HepG2 (cell line): ENCODE results near the gene POFUT1. TPM values are rescaled to one million over a fixed set of nuclear protein-coding genes. Genes with fewer than 3 reads are reported as not detected.

Experiments
- ATAC-seq: fragments of 200-7000 bp; cut with Tn5 transposase; 3 replicates; pipeline ENCODE4 v1.9.1; 2020; ENCODE audit warnings: mild to moderate bottlenecking, moderate library complexity
- BruUV-seq: library from RNA; stranded (reverse); fragments of 400-500 nt; replicated peaks from 2 replicates; lab custom pipeline; 2021; lab: Mats Ljungman, UMichigan
- CTCF ChIA-PET: fragments of 300-600 bp; formaldehyde crosslinking; extraction: SDS; loops from one replicate; lab custom pipeline; 2021; ENCODE audit warnings: low total read pairs, inconsistent platforms, low intra/inter-chr PET ratio; lab: Yijun Ruan, JAX
- POLR2A ChIA-PET: fragments of 350-600 bp; sonication (Branson Sonifier 250); formaldehyde crosslinking; loops from one replicate; lab custom pipeline; 2020; ENCODE audit warnings: antibody characterized with exemption, inconsistent platforms; lab: Yijun Ruan, JAX
- DNase-seq: peaks from one replicate; pipeline ENCODE4 v3.0.0-alpha.2; 2015; ENCODE audit warnings: low spot score
- FAIRE-seq: peaks from 3 replicates; lab custom pipeline; 2011; peaks lifted over from hg19 to GRCh38; lab: Jason Lieb, UNC
- H2AFZ ChIP-seq: one replicate; pipeline ENCODE4 v1.6.1; 2011; ENCODE audit warnings: low read length, inconsistent platforms
- H3K27ac ChIP-seq: fragments of 300-600 bp; 3 replicates; pipeline ENCODE4 v1.8.0; 2011; ENCODE audit warnings: mixed run types, mild to moderate bottlenecking, mixed read lengths, low read length, inconsistent platforms; ENCODE audit not compliant: insufficient read depth; ENCODE audit errors: extremely low read length
- H3K27me3 ChIP-seq, 2 experiments: fragments of 200-600 bp in 1 of 2; 2 replicates in 1 of 2; 3 replicates in 1 of 2; pipeline versions ENCODE4 v1.6.0 to v1.8.0; 2011; ENCODE audit warnings: low read length in 2 of 2, mild to moderate bottlenecking in 2 of 2, moderate library complexity in 2 of 2, inconsistent platforms in 1 of 2; ENCODE audit not compliant: insufficient read depth in 2 of 2, control insufficient read depth in 1 of 2
- H3K36me3 ChIP-seq, 2 experiments: fragments of 200-600 bp in 1 of 2; replicated peaks in 1 of 2; 2 replicates in 1 of 2; 3 replicates in 1 of 2; pipeline versions ENCODE4 v1.5.1 to v1.8.0; 2011; ENCODE audit warnings: low read length in 2 of 2, inconsistent platforms in 1 of 2; ENCODE audit not compliant: insufficient read depth in 2 of 2, control insufficient read depth in 1 of 2
- H3K4me1 ChIP-seq: 2 replicates; pipeline ENCODE4 v1.5.1; 2012; ENCODE audit warnings: low read length, inconsistent platforms; ENCODE audit not compliant: insufficient read depth
- H3K4me2 ChIP-seq: 2 replicates; pipeline ENCODE4 v1.6.0; 2011; ENCODE audit warnings: low read depth, low read length, inconsistent platforms
- H3K4me3 ChIP-seq, 3 experiments: fragments of 200-600 bp in 1 of 3; sonication (generic), shearing (Covaris generic) in 1 of 3; replicated peaks in 1 of 3; 2 replicates each; pipeline ENCODE4 v1.5.1; 2011 to 2016; ENCODE audit warnings: low read length in 3 of 3, inconsistent platforms in 2 of 3, low read depth in 2 of 3, mild to moderate bottlenecking in 2 of 3, control low read depth in 1 of 3, mixed read lengths in 1 of 3; ENCODE audit not compliant: insufficient read depth in 1 of 3
- H3K79me2 ChIP-seq: one replicate; pipeline ENCODE4 v1.6.1; 2011; ENCODE audit warnings: low read length, inconsistent platforms; ENCODE audit not compliant: insufficient read depth
- H3K9ac ChIP-seq: 2 replicates; pipeline ENCODE4 v1.6.0; 2011; ENCODE audit warnings: mild to moderate bottlenecking, low read depth, low read length, inconsistent platforms; ENCODE audit not compliant: insufficient read depth
- H3K9me3 ChIP-seq: 2 replicates; pipeline ENCODE4 v1.5.1; 2012; ENCODE audit warnings: mild to moderate bottlenecking, low read length
- H4K20me1 ChIP-seq: 2 replicates; pipeline ENCODE4 v1.6.0; 2011; ENCODE audit warnings: inconsistent platforms, mild to moderate bottlenecking, low read length, moderate library complexity; ENCODE audit not compliant: insufficient read depth
- ARHGAP35 ChIP-seq: sonication (generic); formaldehyde crosslinking; IDR thresholded peaks from 2 replicates; pipeline ENCODE4 v1.9.0; 2022; ENCODE audit warnings: mild to moderate bottlenecking, inconsistent platforms, moderate library complexity, missing genetic modification reagents, borderline replicate concordance
- EP300 ChIP-seq, 3 experiments: sonication (generic) in 1 of 3; formaldehyde crosslinking in 1 of 3; IDR thresholded peaks; 2 replicates each; pipeline versions ENCODE4 v1.5.1 to v1.6.1; 2011 to 2020; ENCODE audit warnings: low read depth in 2 of 3, low read length in 2 of 3, borderline replicate concordance in 1 of 3, improper control_type of control experiment in 1 of 3, mild to moderate bottlenecking in 1 of 3, missing genetic modification reagents in 1 of 3, moderate library complexity in 1 of 3
- SOX13 ChIP-seq, 3 experiments: fragments of 450-650 bp in 1 of 3; sonication (generic) in 1 of 3; formaldehyde crosslinking in 1 of 3; IDR thresholded peaks in 2 of 3; conservative IDR thresholded peaks in 1 of 3; 2 replicates each; pipeline versions ENCODE4 v1.5.0 to v1.6.1; 2016 to 2020; ENCODE audit warnings: antibody characterized with exemption in 1 of 3, mild to moderate bottlenecking in 1 of 3, missing compliant biosample characterization in 1 of 3, missing genetic modification reagents in 1 of 3, moderate library complexity in 1 of 3
- TMF1 ChIP-seq: sonication (generic); formaldehyde crosslinking; IDR thresholded peaks from 2 replicates; pipeline ENCODE4 v1.8.1; 2022; ENCODE audit warnings: low read depth, missing genetic modification reagents
- ZMYM3 ChIP-seq: sonication (generic); formaldehyde crosslinking; IDR thresholded peaks from 2 replicates; pipeline ENCODE4 v1.5.1; 2020; ENCODE audit warnings: mild to moderate bottlenecking, missing genetic modification reagents
- ZNF644 ChIP-seq: IDR thresholded peaks from 2 replicates; pipeline ENCODE4 v1.6.1; 2016; ENCODE audit warnings: low read depth
- ZNF672 ChIP-seq: sonication (generic); formaldehyde crosslinking; IDR thresholded peaks from 2 replicates; pipeline ENCODE4 v1.8.1; 2022; ENCODE audit warnings: missing genetic modification reagents
- ZNF839 ChIP-seq: sonication (generic); formaldehyde crosslinking; IDR thresholded peaks from 2 replicates; pipeline ENCODE4 v1.4.0; 2020; ENCODE audit warnings: missing genetic modification reagents, mild to moderate bottlenecking, borderline replicate concordance
- WGBS: methylation state at CpG from one replicate; pipeline ENCODE4 v1.1.6; 2017; ENCODE audit warnings: low lambda C conversion rate; 5-methylcytosine and 5-hydroxymethylcytosine counted together
- in situ Hi-C: cut with HindIII; loops from 2 replicates; pipeline ENCODE4 v1.10.0; 2017; ENCODE audit warnings: low pct_unique_long_range_greater_than_20kb; ENCODE audit not compliant: extremely low pct_ligation_motif_present
- intact Hi-C: fragments of 100-400 bp; cut with micrococcal nuclease; formaldehyde crosslinking; loops from one replicate; pipeline ENCODE4 v1.10.0; 2022; ENCODE audit not compliant: unreplicated experiment
- polyA plus RNA-seq, 8 experiments: library from polyadenylated mRNA; depleted of rRNA in 3 of 8; stranded (reverse) in 7 of 8; unstranded in 1 of 8; fragments of >200 nt; fragmentation: Illumina TruSeq in 4 of 8; extraction: Trizol in 4 of 8; gene quantifications; 2 replicates each; pipeline versions ENCODE4 v1.2.1 to v1.2.3, GENCODE V29; 2011 to 2016; ENCODE audit warnings: low read depth in 4 of 8, missing spikeins in 1 of 8, mixed read lengths in 1 of 8; ENCODE audit not compliant: insufficient read depth in 1 of 8
- total RNA-seq, 5 experiments: library from RNA; depleted of rRNA; stranded (reverse); fragments of >200 nt; fragmentation: Illumina TruSeq; extraction: Trizol; gene quantifications; 2 replicates each; pipeline ENCODE4 v1.2.3, GENCODE V29; 2016; ENCODE audit warnings: low read depth in 1 of 5
- TF ChIP-seq, protein P1 (sequence below): sonication (generic); formaldehyde crosslinking; IDR thresholded peaks from 2 replicates; pipeline ENCODE4 v1.8.1; 2023; ENCODE audit warnings: missing genetic modification reagents, mild to moderate bottlenecking, borderline replicate concordance
- TF ChIP-seq, protein P2 (sequence below): conservative IDR thresholded peaks from 2 replicates; pipeline ENCODE4 v1.6.1; 2018; ENCODE audit warnings: missing genetic modification reagents
- TF ChIP-seq, protein P3 (sequence below): IDR thresholded peaks from 2 replicates; pipeline ENCODE4 v1.6.1; 2016
- TF ChIP-seq, protein P4 (sequence below): IDR thresholded peaks from 2 replicates; pipeline ENCODE4 v1.6.1; 2016; ENCODE audit warnings: low read depth
- TF ChIP-seq, protein P5 (sequence below): IDR thresholded peaks from 2 replicates; pipeline ENCODE4 v1.6.1; 2016; ENCODE audit warnings: missing compliant biosample characterization, missing genetic modification reagents, borderline replicate concordance

Gene POFUT1
- total and polyA plus RNA-seq, 2 of the 13 experiments (the other 11 are each of a cell fraction or from before 2014, with no cell fraction given): 35.5 to 58.3 TPM

DNA sequence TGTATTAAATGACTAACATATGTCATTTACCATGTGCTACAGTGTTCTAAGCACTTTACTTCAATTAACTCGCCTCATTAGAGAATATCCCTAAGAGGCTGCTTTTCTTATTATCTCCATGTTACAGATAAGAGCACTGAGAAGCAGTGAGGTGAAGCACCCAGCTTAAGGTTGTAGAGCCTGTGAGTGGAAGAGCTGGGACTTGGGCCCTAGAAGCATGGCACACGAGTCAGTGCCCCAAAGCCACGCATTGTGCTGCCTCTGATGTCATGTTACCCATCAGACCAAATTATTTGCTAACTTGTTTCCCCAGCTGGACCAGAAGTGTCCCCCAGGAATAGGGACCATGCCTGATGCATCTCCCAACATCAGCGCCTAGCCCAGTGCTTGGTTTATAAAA is 34.1 kb downstream of the POFUT1 start (continued):
- TF ChIP-seq, protein P1, sequence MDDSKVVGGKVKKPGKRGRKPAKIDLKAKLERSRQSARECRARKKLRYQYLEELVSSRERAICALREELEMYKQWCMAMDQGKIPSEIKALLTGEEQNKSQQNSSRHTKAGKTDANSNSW: 0 out of 2 replicates have a peak, but pooled peaks have one; percentile 27
- TF ChIP-seq, protein P2, sequence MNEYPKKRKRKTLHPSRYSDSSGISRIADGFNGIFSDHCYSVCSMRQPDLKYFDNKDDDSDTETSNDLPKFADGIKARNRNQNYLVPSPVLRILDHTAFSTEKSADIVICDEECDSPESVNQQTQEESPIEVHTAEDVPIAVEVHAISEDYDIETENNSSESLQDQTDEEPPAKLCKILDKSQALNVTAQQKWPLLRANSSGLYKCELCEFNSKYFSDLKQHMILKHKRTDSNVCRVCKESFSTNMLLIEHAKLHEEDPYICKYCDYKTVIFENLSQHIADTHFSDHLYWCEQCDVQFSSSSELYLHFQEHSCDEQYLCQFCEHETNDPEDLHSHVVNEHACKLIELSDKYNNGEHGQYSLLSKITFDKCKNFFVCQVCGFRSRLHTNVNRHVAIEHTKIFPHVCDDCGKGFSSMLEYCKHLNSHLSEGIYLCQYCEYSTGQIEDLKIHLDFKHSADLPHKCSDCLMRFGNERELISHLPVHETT (CRISPR knock-in tag): no peak

DNA sequence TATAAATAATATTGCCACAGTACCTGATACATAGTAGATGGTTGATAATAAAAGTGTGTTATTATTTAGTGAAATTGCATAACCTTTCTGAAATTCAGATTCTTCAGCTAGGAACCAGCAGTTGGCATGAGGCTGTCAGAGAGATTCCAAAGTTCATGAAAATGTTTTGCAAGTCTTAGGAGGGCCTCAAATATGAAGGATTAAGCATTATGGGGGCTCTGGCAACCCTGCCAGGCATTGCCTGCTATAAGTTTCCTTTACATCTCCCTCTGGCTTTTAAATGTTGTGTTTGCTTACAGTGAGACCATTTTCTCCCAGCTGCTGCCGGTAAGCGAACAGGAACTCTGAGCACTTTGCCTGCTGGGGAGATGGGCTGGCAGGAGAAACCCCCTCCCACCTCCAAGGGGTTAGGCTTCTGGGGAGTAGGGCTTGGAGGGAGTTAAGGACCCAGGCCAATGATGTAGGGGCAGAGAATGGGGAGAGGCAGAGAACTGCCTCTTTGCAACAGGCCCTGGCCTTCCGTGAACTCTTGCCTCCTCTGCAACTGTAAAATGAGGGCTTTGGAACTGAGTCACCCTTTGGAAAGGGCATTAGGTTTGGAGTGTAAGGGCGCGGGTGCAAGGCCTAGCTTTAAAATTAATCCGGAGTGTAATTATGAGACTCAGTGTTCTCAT is 36.6 kb downstream of the POFUT1 start:
- no peaks in the 10 kb centered on the region for H4K20me1 ChIP-seq
- peak overlapping the region; percentile 84 for H3K4me2 ChIP-seq
- no TSS peak for BruUV-seq
- ATAC-seq: peak; percentile 58
- FAIRE-seq: no peak
- H3K36me3 ChIP-seq: no peaks in the 10 kb centered on the region
- H3K27me3 ChIP-seq: no peaks in the 10 kb centered on the region
- H3K79me2 ChIP-seq: no peaks in the 10 kb centered on the region
- H3K27ac ChIP-seq: peak overlapping the region; percentile 0
- peaks cover 54% of the 10 kb centered on the region for H3K4me1 ChIP-seq
- no peaks in the 10 kb centered on the region for H3K9me3 ChIP-seq
- DNase-seq: peak; percentile 56
- 9% methylated on average over 6 of the region's 6 CpGs for WGBS
- CTCF ChIA-PET: no interaction called here
- H3K9ac ChIP-seq: peak overlapping the region; percentile 56
- POLR2A ChIA-PET: interaction anchor here (0.7 to 1.7 kb wide), 6 partner anchors 8 to 82 kb away, joined by 3 to 10 read pairs (median 5); no protein-coding TSS in a partner anchor
- H2AFZ ChIP-seq: peak overlapping the region; percentile 85
- in situ Hi-C loops (no loop called here), intact Hi-C loops (loop anchor here (5.0 kb wide), 1 partner anchor 43 kb away; no protein-coding TSS in a partner anchor)
- peak overlapping the region; percentile 21 to 64 (median 41) for H3K4me3 ChIP-seq
- TF ChIP-seq, protein P3, sequence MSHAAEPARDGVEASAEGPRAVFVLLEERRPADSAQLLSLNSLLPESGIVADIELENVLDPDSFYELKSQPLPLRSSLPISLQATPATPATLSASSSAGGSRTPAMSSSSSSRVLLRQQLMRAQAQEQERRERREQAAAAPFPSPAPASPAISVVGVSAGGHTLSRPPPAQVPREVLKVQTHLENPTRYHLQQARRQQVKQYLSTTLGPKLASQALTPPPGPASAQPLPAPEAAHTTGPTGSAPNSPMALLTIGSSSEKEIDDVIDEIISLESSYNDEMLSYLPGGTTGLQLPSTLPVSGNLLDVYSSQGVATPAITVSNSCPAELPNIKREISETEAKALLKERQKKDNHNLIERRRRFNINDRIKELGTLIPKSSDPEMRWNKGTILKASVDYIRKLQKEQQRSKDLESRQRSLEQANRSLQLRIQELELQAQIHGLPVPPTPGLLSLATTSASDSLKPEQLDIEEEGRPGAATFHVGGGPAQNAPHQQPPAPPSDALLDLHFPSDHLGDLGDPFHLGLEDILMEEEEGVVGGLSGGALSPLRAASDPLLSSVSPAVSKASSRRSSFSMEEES: 0 out of 2 replicates have a peak, but pooled peaks have one; percentile 11
- TF ChIP-seq TMF1 (CRISPR knock-in tag) (no peak; the same call in 1 of the 2 replicates), EP300 (IDR thresholded peaks at IDR 0.05; ENCODE audit: low read depth in 2 of 2, low read length in 2 of 2) (peak in 1 of 2 experiments; percentile 43; a peak in 1 of 4 replicates), EP300 (CRISPR knock-in tag; IDR thresholded peaks at IDR 0.05; ENCODE audit: borderline replicate concordance) (no peak), ZNF839 (no peak), ZNF644 (CRISPR knock-in tag) (peak; percentile 7; the same call in 1 of the 2 replicates), ARHGAP35 (CRISPR knock-in tag) (0 out of 2 replicates have a peak, but pooled peaks have one; percentile 71), ZNF672 (CRISPR knock-in tag) (no peak), SOX13 (IDR thresholded peaks at IDR 0.05) (no peak), SOX13 (CRISPR knock-in tag; conservative IDR thresholded peaks at IDR 0.05 in 1 of 2, IDR thresholded peaks at IDR 0.05 in 1 of 2) (0 out of 4 replicates have a peak, but pooled peaks of 1 of the 2 experiments have one; percentile 6), ZMYM3 (peak; percentile 83)
- TF ChIP-seq, protein P4, sequence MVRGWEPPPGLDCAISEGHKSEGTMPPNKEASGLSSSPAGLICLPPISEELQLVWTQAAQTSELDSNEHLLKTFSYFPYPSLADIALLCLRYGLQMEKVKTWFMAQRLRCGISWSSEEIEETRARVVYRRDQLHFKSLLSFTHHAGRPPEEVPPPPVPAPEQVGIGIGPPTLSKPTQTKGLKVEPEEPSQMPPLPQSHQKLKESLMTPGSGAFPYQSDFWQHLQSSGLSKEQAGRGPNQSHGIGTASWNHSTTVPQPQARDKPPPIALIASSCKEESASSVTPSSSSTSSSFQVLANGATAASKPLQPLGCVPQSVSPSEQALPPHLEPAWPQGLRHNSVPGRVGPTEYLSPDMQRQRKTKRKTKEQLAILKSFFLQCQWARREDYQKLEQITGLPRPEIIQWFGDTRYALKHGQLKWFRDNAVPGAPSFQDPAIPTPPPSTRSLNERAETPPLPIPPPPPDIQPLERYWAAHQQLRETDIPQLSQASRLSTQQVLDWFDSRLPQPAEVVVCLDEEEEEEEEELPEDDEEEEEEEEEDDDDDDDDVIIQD: no peak
- TF ChIP-seq, protein P5, sequence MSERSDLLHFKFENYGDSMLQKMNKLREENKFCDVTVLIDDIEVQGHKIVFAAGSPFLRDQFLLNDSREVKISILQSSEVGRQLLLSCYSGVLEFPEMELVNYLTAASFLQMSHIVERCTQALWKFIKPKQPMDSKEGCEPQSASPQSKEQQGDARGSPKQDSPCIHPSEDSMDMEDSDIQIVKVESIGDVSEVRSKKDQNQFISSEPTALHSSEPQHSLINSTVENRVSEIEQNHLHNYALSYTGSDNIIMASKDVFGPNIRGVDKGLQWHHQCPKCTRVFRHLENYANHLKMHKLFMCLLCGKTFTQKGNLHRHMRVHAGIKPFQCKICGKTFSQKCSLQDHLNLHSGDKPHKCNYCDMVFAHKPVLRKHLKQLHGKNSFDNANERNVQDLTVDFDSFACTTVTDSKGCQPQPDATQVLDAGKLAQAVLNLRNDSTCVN (CRISPR knock-in tag): 0 out of 2 replicates have a peak, but pooled peaks have one; percentile 35
